ENCODE data around the gene NELFA.

Gene NELFA

GRCh38 chr4:1967512-1968149 lies 41.1 kb downstream of the NELFA start:
- FAIRE-seq (no peak), DNase-seq (ENCODE audit: low spot score) (no peak)

GRCh38 chr4:1964971-1965370 lies 43.8 kb downstream of the NELFA start:
- FAIRE-seq: no peak
- no peak for DNase-seq (ENCODE audit: low spot score)

DNA sequence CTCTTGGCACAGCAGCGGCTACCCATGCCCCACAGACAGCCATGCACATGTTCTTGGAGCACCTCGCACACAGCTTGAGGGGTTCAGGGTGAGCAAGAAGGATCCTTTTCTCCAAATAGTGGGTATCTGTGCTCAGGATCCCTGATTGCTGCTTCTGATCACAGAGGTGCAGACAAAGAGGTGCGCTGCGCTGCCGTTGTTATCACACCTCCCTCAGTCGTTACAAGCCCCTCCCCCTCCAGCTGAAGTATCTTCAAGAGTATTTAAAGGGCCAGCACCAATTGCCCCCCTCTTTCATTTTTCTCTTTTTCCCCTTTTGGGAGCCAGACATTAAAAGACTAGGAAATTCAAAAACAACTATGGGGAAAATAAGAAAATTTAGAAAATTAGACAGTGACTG lies 44.3 kb downstream of the NELFA start:
- no peak for DNase-seq (ENCODE audit: low spot score)
- FAIRE-seq: no peak

DNA sequence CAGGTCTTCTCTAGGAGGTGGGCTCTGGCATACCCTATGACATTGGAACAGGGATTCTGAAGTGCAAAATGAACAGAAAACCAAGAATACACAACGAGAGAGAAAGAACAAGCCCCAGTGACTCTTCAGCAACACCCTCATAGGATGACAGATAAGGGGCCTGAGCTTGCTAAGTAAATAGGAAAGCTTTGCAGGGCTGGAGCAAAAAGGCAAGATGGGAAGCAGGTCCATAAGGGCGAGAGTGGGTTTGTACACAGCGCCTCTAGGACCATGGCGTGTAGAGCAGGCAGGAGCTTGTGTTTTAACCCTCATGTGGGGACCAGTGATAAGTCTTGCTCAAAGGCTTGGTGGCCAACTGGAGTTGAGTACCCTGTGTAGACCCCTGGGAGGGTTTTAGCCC lies 45.8 kb downstream of the NELFA start:
- no peak for DNase-seq (ENCODE audit: low spot score)
- FAIRE-seq: no peak

DNA sequence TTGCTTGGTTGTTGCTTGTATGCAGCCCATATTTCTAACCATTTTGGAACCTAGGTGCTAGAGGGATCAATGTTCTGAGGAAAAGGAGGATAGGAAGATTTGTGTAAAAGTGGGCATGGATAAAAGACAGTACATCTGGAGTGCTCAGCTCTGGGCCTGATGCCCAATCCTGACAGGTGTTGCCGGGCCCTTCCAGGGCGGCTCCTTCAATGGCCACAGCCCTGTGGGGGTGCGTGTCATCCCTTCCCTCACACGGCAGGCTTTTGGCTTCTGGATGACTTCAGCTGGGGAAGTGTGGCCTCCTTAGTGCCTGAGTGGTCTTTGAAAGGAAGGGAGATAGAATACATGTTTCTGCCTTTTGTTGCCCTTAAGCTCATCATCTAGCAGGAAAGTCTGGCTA lies 47.2 kb downstream of the NELFA start:
- DNase-seq (ENCODE audit: low spot score) (no peak), FAIRE-seq (no peak)

GRCh38 chr4:1961038-1961437 lies 47.7 kb downstream of the NELFA start:
- FAIRE-seq (no peak), DNase-seq (ENCODE audit: low spot score) (no peak)

DNA sequence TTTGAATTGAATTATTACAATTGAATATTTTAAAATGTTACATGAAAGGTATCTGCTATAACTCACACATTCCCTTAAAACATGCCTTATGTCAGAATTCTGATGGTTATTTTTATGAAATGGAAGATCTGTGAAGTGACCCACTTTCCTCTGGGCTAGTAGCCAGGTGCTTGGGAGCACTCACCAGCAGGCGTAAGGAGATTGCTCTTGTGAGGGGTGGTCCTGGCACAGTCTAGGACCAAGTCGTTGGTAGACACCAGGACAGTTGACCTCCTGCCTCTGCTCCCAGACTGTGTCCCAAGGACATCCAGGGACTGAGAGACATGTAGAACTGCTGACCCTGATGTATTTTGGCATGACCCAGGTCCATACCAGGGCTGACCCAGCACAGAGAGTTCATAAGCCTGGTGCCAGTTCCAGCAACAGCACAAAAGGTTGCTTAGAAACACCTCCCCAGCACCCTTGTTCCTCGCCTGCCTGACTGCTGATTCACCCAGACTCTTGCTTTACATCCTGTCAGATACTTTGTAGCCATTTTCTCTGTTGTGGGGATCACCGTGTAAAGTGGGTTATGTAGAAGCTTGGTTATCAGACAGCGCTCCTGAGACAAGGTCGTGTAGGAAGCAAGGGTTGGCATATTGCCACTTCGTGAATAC lies 48.5 kb downstream of the NELFA start:
- DNase-seq (ENCODE audit: low spot score) (no peak), FAIRE-seq (no peak)

DNA sequence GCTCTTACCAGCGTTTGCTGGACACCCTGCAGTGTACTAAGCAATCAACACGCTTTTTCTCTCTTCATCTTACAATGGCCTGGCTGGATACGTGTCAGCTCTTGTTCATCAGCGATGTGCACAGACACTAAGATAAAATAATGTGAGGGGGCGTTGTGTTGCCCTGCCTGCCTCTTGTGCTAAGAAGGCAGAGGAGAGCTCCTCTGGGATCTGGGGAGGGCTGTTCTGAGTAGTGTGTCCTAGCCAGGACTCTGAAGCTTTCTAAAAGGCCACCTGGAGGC lies 49.7 kb downstream of the NELFA start:
- no peak for FAIRE-seq
- DNase-seq (ENCODE audit: low spot score): no peak

- no peak for FAIRE-seq
- no peak for DNase-seq (ENCODE audit: low spot score)
These were observed 50.3 kb downstream of the NELFA start for GRCh38 chr4:1958276-1959103.

GRCh38 chr4:1956631-1957030 lies 52.1 kb downstream of the NELFA start:
- DNase-seq (ENCODE audit: low spot score) (no peak), FAIRE-seq (no peak)

DNA sequence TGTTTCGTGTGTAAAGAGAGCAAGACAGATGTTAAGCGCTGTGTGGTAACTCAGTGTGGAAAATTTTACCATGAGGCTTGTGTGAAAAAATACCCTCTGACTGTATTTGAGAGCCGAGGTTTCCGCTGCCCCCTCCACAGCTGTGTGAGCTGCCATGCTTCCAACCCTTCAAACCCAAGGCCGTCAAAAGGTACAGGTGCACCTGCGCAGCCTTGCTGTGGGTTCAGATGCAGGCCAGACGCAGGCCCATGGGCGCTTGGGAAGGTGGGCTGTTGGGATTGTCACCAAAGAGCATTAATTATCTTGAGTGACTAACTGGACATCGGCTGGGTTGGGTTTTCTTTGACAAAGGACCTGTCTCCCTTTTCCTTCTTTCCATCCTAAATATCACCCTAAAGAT lies 55.4 kb downstream of the NELFA start:
- DNase-seq (ENCODE audit: low spot score): no peak

DNA sequence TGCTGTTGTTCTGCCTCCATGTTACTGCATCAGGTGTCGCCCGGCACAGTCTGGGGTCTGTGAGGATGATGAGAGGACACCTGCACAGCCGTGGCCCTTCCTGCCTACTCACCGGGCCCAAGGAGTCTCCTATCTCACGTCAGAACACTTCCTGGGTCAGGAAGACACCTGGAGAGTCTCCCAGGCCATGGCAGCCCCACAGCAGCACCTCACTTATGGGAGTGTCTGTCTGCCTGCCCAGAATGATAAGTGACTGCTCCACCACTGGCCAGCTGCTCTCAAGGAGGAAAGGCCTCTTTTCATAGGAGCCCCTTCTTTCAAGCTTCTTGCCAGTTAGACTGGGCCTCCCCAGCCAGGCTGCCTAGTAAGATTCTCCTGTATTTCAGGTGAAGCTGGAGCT lies 56.1 kb downstream of the NELFA start:
- FAIRE-seq: no peak
- no peak for DNase-seq (ENCODE audit: low spot score)

More for the DNA sequence above, 55.4 kb downstream of the NELFA start:
- no peak for FAIRE-seq

- DNase-seq (ENCODE audit: low spot score) (no peak), FAIRE-seq (no peak)
These were observed 56.6 kb downstream of the NELFA start for GRCh38 chr4:1952058-1952700.

DNA sequence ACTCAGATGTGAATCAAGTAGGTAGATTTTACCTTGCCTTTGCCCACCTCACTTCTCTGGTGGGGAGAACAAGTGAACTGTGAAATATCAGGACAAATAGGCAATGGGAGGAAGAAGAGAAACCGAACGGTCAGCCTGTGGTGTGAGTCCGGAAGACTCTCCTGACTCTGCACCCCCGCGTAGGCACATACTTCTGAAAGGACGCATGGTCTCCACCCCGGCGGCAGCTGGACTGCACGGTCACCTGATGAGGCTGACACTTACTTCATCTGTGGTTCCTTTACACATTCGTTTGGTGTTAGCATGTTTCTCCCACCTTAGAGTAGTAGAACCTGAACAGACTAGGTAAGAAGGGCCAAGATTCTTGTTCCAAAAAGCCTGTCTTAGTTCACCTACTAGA lies 58.4 kb downstream of the NELFA start:
- no peak for DNase-seq (ENCODE audit: low spot score)
- FAIRE-seq: no peak

DNA sequence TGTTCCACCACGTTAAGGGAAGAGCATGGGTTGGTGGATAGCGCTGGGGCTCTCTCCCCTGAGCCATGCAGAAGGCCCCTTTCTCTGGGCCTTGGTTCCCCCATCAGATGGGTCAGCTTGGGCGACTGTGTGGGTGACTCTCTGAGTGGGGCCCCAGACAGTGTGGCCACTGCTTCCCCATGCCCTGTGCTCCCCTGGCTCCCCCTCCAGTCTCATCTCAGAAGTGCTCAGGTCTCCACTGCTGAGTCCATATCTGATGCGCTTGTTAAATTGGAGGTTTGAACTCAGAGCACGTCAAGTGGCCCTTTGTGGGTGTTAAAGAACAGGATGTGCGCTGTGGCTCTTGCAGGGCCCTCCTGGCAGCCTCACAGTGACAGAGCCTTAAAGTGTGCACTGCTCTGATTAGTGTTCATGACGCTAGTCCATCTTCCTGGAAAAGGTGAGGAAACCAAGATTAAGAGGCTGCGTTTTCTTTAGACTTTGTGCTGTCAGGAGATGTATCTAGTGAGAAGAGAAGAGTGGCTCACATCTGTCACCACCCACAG lies 59.8 kb downstream of the NELFA start:
- no peak for DNase-seq (ENCODE audit: low spot score)
- no peak for FAIRE-seq

GRCh38 chr4:1948232-1948631 lies 60.5 kb downstream of the NELFA start:
- DNase-seq (ENCODE audit: low spot score) (no peak), FAIRE-seq (no peak)

- no peak for DNase-seq (ENCODE audit: low spot score)
- no peak for FAIRE-seq
These were observed 62.9 kb downstream of the NELFA start for GRCh38 chr4:1945912-1946311.

DNA sequence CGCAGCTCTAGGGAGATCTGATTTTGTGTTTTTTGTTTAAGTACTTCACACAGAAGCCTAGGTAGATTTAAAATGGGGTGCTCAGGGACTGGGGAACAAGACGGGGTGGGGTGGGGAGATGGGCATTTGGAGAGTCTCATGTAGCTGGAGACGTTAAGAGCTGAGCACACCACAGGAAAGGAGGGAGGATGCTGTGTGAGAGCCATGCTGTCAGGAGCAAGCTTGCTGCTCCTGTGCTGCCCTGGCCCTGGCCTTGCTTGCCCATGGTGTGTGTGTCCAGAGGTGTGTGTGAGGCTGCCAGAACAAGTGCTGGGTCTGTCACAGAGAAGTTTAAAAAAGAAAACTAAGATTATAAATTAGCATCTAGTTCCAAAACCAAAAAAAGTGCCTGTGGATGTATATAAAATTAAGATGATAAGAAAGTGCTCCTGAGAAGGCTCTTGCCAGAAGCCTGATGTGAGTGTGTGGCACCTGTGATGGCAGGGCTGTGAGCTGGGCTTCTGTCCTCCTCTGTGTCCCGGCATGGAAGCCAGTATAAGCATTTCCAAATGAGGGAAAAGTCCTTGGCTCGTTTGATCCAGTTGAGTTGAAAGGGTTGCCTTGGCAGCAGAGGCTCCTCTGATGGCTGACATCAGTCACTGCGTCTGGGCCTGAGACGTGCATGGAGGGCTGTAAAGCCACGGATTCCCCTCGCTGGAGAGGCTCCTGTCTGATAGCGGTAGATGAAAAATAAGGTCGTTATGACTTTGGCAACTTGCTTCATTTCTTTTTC lies 63.5 kb downstream of the NELFA start:
- no peak for DNase-seq (ENCODE audit: low spot score)

GRCh38 chr4:1943928-1944327 lies 64.8 kb downstream of the NELFA start:
- FAIRE-seq (no peak), DNase-seq (ENCODE audit: low spot score) (no peak)

More for the DNA sequence above, 63.5 kb downstream of the NELFA start:
- FAIRE-seq: no peak

- DNase-seq (ENCODE audit: low spot score) (no peak), FAIRE-seq (no peak)
These were observed 68.2 kb downstream of the NELFA start for GRCh38 chr4:1940566-1940965.
